Stimulated activated CD4-positive, alpha-beta T cell treated with anti-CD3 and anti-CD28 coated beads, Interleukin-2, amount 100 ng/mL, for 48 hours (primary cell): ENCODE results near the gene PRKCE.

Source experiments
- DNase-seq, 2 donors: peaks; one replicate each; pipeline ENCODE4 v3.0.0-alpha.2; 2020

The PRKCE gene

GRCh38 chr2:45759310-45759851, 107.9 kb downstream of the PRKCE start:
- DNase-seq = no peak

- no peak for DNase-seq
Observed at GRCh38 chr2:45761635-45762034, 110.2 kb downstream of the PRKCE start.

GRCh38 chr2:45763255-45763654, 111.8 kb downstream of the PRKCE start:
- DNase-seq = no peak

GRCh38 chr2:45763797-45764196, 112.3 kb downstream of the PRKCE start:
- no peak for DNase-seq

- DNase-seq = no peak
Observed at GRCh38 chr2:45765007-45765727, 113.7 kb downstream of the PRKCE start.

GRCh38 chr2:45765728-45766254, 114.3 kb downstream of the PRKCE start:
- DNase-seq = no peak

- DNase-seq = no peak
Observed at GRCh38 chr2:45768208-45768607, 116.7 kb downstream of the PRKCE start.

GRCh38 chr2:45769056-45769455, 117.6 kb downstream of the PRKCE start:
- DNase-seq = no peak

- DNase-seq = no peak
Observed at GRCh38 chr2:45769854-45770576, 118.5 kb downstream of the PRKCE start.

GRCh38 chr2:45770811-45771210, 119.3 kb downstream of the PRKCE start:
- no peak for DNase-seq

GRCh38 chr2:45771261-45771660, 119.8 kb downstream of the PRKCE start:
- DNase-seq = no peak

- DNase-seq = no peak
Observed at GRCh38 chr2:45772038-45772437, 120.6 kb downstream of the PRKCE start.

GRCh38 chr2:45773909-45774308, 122.4 kb downstream of the PRKCE start:
- DNase-seq = no peak

- DNase-seq = no peak
Observed at GRCh38 chr2:45774688-45775244, 123.3 kb downstream of the PRKCE start.

GRCh38 chr2:45776160-45776955, 124.9 kb downstream of the PRKCE start:
- DNase-seq = no peak

GRCh38 chr2:45777996-45778719, 126.7 kb downstream of the PRKCE start:
- DNase-seq = no peak

- DNase-seq = peak; percentile 63 to 67
Observed at GRCh38 chr2:45778720-45779171, 127.3 kb downstream of the PRKCE start.

GRCh38 chr2:45780541-45781463, 129.3 kb downstream of the PRKCE start:
- no peak for DNase-seq

GRCh38 chr2:45781464-45781811, 130.0 kb downstream of the PRKCE start:
- DNase-seq = no peak

- DNase-seq = no peak
Observed at GRCh38 chr2:45782436-45782835, 131.0 kb downstream of the PRKCE start.

GRCh38 chr2:45782986-45783385, 131.5 kb downstream of the PRKCE start:
- no peak for DNase-seq
